PC-9 (cell line): ENCODE results near the gene REXO5. TPM values are rescaled to one million over a fixed set of nuclear protein-coding genes. Genes with fewer than 3 reads are reported as not detected.

ENCODE experiments used
- BruUV-seq: library from RNA; stranded (reverse); fragments of 400-500 nt; replicated peaks from 2 replicates; lab custom pipeline; 2021; lab: Mats Ljungman, UMichigan
- CTCF ChIA-PET: fragments of 300-600 bp; sonication (Branson Sonifier 250); formaldehyde crosslinking; loops from one replicate; lab custom pipeline; 2022; ENCODE audit warnings: antibody characterized with exemption; lab: Charles Lee
- POLR2A ChIA-PET: fragments of 300-600 bp; sonication (Branson Sonifier 250); formaldehyde crosslinking; loops from one replicate; lab custom pipeline; 2022; ENCODE audit warnings: antibody characterized with exemption; ENCODE audit not compliant: unreplicated experiment; lab: Charles Lee
- DNase-seq, 2 experiments: peaks; one replicate each; pipeline versions ENCODE4 v3.0.0 to v3.0.0-alpha.2; 2015 to 2022; ENCODE audit warnings: mixed read lengths in 1 of 2
- H2AFZ ChIP-seq: fragments of 200-600 bp; sonication (generic); 2 replicates; pipeline ENCODE4 v1.8.1; 2017; ENCODE audit warnings: antibody characterized with exemption
- H3F3A ChIP-seq: fragments of 200-600 bp; sonication (generic); 2 replicates; pipeline ENCODE4 v1.8.1; 2017; ENCODE audit warnings: antibody characterized with exemption, mild to moderate bottlenecking, low read depth; ENCODE audit not compliant: insufficient read depth
- H3K27ac ChIP-seq: fragments of 200-600 bp; sonication (generic); 2 replicates; pipeline ENCODE4 v1.6.1; 2016; ENCODE audit warnings: mixed run types
- H3K27me3 ChIP-seq: fragments of 200-600 bp; sonication (generic); 2 replicates; pipeline ENCODE4 v1.6.1; 2016; ENCODE audit warnings: low read depth, mixed run types; ENCODE audit not compliant: insufficient read depth
- H3K36me3 ChIP-seq: fragments of 200-600 bp; sonication (generic); 2 replicates; pipeline ENCODE4 v1.6.1; 2016; ENCODE audit warnings: low read depth, mixed run types
- H3K4me1 ChIP-seq: fragments of 200-600 bp; sonication (generic); replicated peaks from 2 replicates; pipeline ENCODE4 v1.6.1; 2016; ENCODE audit warnings: mixed run types; ENCODE audit not compliant: insufficient read depth
- H3K4me2 ChIP-seq: fragments of 200-600 bp; sonication (generic); 2 replicates; pipeline ENCODE4 v1.6.1; 2017; ENCODE audit warnings: mixed run types
- H3K4me3 ChIP-seq: fragments of 200-600 bp; sonication (generic); 2 replicates; pipeline ENCODE4 v1.6.1; 2016; ENCODE audit warnings: mixed run types
- H3K79me2 ChIP-seq: fragments of 200-600 bp; sonication (generic); 2 replicates; pipeline ENCODE4 v1.6.1; 2017; ENCODE audit warnings: low read depth, mixed run types
- H3K9me2 ChIP-seq: fragments of 200-600 bp; sonication (generic); 2 replicates; pipeline ENCODE4 v1.8.1; 2017; ENCODE audit warnings: mild to moderate bottlenecking; ENCODE audit not compliant: insufficient read depth
- H3K9me3 ChIP-seq: fragments of 200-600 bp; sonication (generic); 2 replicates; pipeline ENCODE4 v1.8.1; 2016; ENCODE audit warnings: low read depth; ENCODE audit not compliant: insufficient read depth
- H4K20me1 ChIP-seq: fragments of 200-600 bp; sonication (generic); 2 replicates; pipeline ENCODE4 v1.8.1; 2017; ENCODE audit not compliant: insufficient read depth
- EZH2 ChIP-seq: fragments of 200-600 bp; sonication (generic); IDR thresholded peaks from 2 replicates; pipeline ENCODE4 v1.8.0; 2017; ENCODE audit warnings: antibody characterized with exemption, low read depth
- intact Hi-C: fragments of 100-400 bp; cut with micrococcal nuclease; formaldehyde crosslinking; loops from one replicate; pipeline ENCODE4 v1.10.0; 2022; ENCODE audit not compliant: unreplicated experiment
- total RNA-seq: library from RNA; stranded (reverse); gene quantifications from 2 replicates; pipeline ENCODE4 v1.2.3, GENCODE V29; 2021
- TF ChIP-seq, protein P1 (sequence below): fragments of 200-600 bp; sonication (generic); conservative IDR thresholded peaks from 2 replicates; pipeline ENCODE4 v1.6.1; 2017; ENCODE audit warnings: mixed run types, antibody characterized with exemption, mild to moderate bottlenecking, moderate library complexity

REXO5 gene
- total RNA-seq, 1 experiment from 2014 or later: 13.2 TPM

DNA sequence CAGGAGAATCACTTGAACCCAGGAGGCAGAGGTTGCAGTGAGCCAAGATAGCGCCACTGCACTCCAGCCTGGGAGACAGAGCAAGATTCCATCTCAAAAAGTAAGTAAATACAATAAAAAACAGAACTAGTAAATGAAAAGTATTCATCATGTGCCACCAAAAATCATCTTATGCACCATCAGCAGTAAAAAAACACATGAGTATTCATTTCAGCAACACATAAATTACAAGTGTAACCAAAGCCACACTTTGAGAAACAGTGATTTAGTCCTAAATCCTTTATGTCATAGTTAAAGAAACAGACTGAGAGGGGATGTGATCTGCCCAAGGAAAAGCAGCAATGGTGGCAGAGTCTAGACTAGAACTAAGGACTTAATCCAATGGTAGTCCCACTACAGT lies 80.9 kb downstream of the REXO5 start:
- Histone ChIP-seq H3K4me1 (peaks cover 7% of the 10 kb centered on the region), H3K4me3 (no peak overlapping the region), H3K27me3 (no peaks in the 10 kb centered on the region), H3K9me3 (no peaks in the 10 kb centered on the region; the same call in 1 of the 2 replicates), H3K36me3 (peaks cover 23% of the 10 kb centered on the region; the same call in 1 of the 2 replicates), H3K27ac (no peak overlapping the region), H2AFZ (no peak overlapping the region), H3K79me2 (peaks cover 75% of the 10 kb centered on the region), H3K9me2 (no peaks in the 10 kb centered on the region), H4K20me1 (peaks cover 4% of the 10 kb centered on the region), H3K4me2 (no peak overlapping the region), H3F3A (no peaks in the 10 kb centered on the region)
- intact Hi-C loops: no loop called here
- BruUV-seq: no TSS peak
- ChIA-PET CTCF (no interaction called here), POLR2A (no interaction called here)
- no peak for DNase-seq
- TF ChIP-seq EZH2: no peak
- TF ChIP-seq, protein P1, sequence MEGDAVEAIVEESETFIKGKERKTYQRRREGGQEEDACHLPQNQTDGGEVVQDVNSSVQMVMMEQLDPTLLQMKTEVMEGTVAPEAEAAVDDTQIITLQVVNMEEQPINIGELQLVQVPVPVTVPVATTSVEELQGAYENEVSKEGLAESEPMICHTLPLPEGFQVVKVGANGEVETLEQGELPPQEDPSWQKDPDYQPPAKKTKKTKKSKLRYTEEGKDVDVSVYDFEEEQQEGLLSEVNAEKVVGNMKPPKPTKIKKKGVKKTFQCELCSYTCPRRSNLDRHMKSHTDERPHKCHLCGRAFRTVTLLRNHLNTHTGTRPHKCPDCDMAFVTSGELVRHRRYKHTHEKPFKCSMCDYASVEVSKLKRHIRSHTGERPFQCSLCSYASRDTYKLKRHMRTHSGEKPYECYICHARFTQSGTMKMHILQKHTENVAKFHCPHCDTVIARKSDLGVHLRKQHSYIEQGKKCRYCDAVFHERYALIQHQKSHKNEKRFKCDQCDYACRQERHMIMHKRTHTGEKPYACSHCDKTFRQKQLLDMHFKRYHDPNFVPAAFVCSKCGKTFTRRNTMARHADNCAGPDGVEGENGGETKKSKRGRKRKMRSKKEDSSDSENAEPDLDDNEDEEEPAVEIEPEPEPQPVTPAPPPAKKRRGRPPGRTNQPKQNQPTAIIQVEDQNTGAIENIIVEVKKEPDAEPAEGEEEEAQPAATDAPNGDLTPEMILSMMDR: no peak

DNA sequence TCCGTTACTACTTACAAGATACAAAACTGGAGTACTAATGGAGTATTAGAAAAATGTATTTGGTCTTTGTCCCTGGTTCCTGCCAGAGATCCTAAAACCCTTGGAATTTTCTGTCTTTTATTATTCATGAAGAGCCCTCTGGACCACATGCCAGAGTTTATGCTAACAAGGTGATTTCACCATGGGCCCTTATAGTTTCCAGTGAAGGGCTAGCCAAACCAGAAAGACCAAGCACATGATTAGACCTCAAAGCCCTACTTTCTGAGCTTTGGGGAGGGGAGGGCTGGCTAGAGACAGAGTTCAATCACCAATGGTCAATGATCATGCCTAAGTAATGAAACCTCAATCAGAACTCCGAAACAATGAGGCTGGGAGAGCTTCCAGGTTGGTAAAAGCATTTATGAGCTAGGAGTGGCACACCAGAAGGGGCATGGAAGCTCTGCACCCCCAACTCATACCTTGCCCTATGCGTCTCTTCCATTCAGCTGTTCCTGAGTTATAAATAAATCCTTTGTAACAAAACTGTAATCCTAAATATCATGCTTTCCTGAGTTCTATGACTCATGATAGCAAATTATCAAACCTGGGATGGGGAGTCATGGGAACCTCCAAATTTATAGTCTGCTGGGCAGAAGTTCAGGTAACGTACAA lies 83.4 kb downstream of the REXO5 start:
- no peaks in the 10 kb centered on the region for H3K4me1 ChIP-seq
- H3K4me2 ChIP-seq: no peak overlapping the region
- intact Hi-C loops: no loop called here
- H3K79me2 ChIP-seq: peaks cover 74% of the 10 kb centered on the region
- ChIA-PET CTCF (no interaction called here), POLR2A (no interaction called here)
- DNase-seq: no peak
- BruUV-seq: no TSS peak
- H3K9me3 ChIP-seq: no peaks in the 10 kb centered on the region; the same call in 1 of the 2 replicates
- H3K9me2 ChIP-seq: no peaks in the 10 kb centered on the region
- H3F3A ChIP-seq: no peaks in the 10 kb centered on the region
- no peak overlapping the region for H3K4me3 ChIP-seq
- no peak overlapping the region for H2AFZ ChIP-seq
- H3K27me3 ChIP-seq: no peaks in the 10 kb centered on the region
- H3K36me3 ChIP-seq: peaks cover 19% of the 10 kb centered on the region; the same call in 1 of the 2 replicates
- H4K20me1 ChIP-seq: peaks cover 4% of the 10 kb centered on the region
- no peak overlapping the region for H3K27ac ChIP-seq
- TF ChIP-seq, protein P1: no peak
- no peak for TF ChIP-seq EZH2

DNA sequence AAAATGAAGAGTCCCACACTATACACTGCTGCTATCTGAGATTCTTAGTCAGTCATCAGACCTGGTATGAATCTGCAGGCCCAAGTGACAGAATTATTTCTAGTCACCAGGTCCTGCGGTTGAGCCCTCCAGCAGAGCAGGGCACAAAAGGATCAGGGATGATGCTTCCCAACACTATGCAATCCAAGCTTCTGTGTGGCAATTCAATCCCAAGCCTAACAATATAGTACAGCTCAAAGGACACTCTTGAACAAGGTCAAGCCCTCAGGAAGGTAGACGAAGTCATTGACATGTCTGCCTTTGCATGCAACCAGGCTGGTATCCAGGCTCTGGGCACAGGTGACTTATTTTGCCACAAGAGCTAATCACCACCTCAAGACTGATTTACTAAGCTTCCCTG lies 88.1 kb downstream of the REXO5 start:
- Histone ChIP-seq H3K36me3 (peaks cover 37% of the 10 kb centered on the region; the same call in 1 of the 2 replicates), H3K4me3 (no peak overlapping the region), H3K79me2 (peaks cover 86% of the 10 kb centered on the region), H4K20me1 (peaks cover 7% of the 10 kb centered on the region; the same call in 1 of the 2 replicates), H3F3A (no peaks in the 10 kb centered on the region; the same call in 1 of the 2 replicates), H3K9me2 (no peaks in the 10 kb centered on the region), H3K4me1 (peaks cover 26% of the 10 kb centered on the region), H3K9me3 (no peaks in the 10 kb centered on the region), H3K4me2 (no peak overlapping the region), H3K27ac (no peak overlapping the region), H2AFZ (no peak overlapping the region), H3K27me3 (no peaks in the 10 kb centered on the region)
- no peak for TF ChIP-seq EZH2
- TF ChIP-seq, protein P1: no peak
- DNase-seq: no peak
- ChIA-PET POLR2A (interaction anchor here (0.5 kb wide), 1 partner anchor 13 kb away, joined by 3 read pairs; no protein-coding TSS in a partner anchor), CTCF (interaction anchor here (0.6 kb wide), 1 partner anchor 1300 kb away, joined by 9 read pairs; no protein-coding TSS in a partner anchor)
- no TSS peak for BruUV-seq
- intact Hi-C loops: no loop called here
